Liver (tissue), 3 donors: Measurements from ENCODE around the gene DUSP8.

Experiments used
- CTCF ChIP-seq: fragments of 150-350 bp; IDR thresholded peaks from 2 replicates; pipeline ENCODE4 v1.5.1; 2017; ENCODE audit warnings: improper control_type of control experiment, low read depth, low read length; ENCODE audit not compliant: missing input control
- EGR1 ChIP-seq, 2 donors: IDR thresholded peaks; 2 replicates each; pipeline ENCODE4 v1.6.1; 2016 to 2018; ENCODE audit warnings: antibody characterized with exemption in 2 of 2, low read depth in 2 of 2
- JUND ChIP-seq, 2 donors: IDR thresholded peaks; 2 replicates each; pipeline ENCODE4 v1.6.1; 2016; ENCODE audit warnings: antibody characterized with exemption in 2 of 2
- RAD21 ChIP-seq, 2 donors: IDR thresholded peaks; 2 replicates each; pipeline ENCODE4 v1.6.1; 2016; ENCODE audit warnings: antibody characterized with exemption in 2 of 2, mild to moderate bottlenecking in 2 of 2
- REST ChIP-seq: IDR thresholded peaks from 2 replicates; pipeline ENCODE4 v1.6.1; 2016; ENCODE audit warnings: antibody characterized with exemption, mild to moderate bottlenecking
- RXRA ChIP-seq, 2 donors: IDR thresholded peaks; 2 replicates each; pipeline ENCODE4 v1.6.1; 2017 to 2018; ENCODE audit warnings: antibody characterized with exemption in 2 of 2, mild to moderate bottlenecking in 1 of 2
- TAF1 ChIP-seq: conservative IDR thresholded peaks from 2 replicates; pipeline ENCODE4 v1.6.1; 2016; ENCODE audit warnings: antibody characterized with exemption, mild to moderate bottlenecking
- TF ChIP-seq, protein P1 (sequence below): IDR thresholded peaks from 2 replicates; pipeline ENCODE4 v1.6.1; 2016; ENCODE audit warnings: antibody characterized with exemption
- TF ChIP-seq, protein P2 (sequence below): IDR thresholded peaks from 2 replicates; pipeline ENCODE4 v1.6.1; 2016; ENCODE audit warnings: antibody characterized with exemption
- donor health status: healthy.
- donor health status: healthy.

DNA sequence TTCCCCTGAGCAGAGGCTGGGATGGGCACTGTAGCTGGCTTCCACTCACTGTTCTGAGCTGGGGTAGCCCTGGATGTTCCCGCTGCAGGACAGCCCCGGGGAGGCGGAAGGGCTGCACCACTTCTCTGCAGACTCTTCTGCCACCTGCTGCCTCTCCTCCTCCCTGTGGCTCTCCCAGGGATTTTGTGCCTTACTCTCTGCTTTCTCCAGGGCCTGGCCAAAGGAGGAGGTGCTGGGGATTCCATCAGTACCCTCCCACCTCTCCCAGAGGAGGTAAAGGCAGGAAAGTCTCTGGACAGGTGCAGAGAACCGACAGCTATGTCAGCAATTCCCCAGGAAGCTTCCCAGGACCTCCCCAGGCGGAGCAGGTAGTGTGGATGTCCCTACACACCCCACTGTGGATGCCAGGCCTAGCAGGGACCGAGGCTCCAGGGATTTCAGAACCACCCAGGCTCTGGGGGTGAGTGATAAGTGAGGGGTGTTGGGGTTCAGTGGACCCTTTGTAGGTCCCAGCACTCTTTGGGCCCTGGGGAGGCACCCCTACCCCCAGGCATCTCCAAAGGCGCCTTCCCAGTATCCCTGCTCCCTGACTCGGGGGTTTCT lies 11.3 kb downstream of the DUSP8 start:
- TF ChIP-seq, protein P1, sequence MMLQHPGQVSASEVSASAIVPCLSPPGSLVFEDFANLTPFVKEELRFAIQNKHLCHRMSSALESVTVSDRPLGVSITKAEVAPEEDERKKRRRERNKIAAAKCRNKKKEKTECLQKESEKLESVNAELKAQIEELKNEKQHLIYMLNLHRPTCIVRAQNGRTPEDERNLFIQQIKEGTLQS: no peak
- TF ChIP-seq CTCF: no peak
- TF ChIP-seq TAF1: no peak
- no peak for TF ChIP-seq REST
- no peak for TF ChIP-seq JUND (IDR thresholded peaks at IDR 0.05)
- no peak for TF ChIP-seq RAD21 (IDR thresholded peaks at IDR 0.05)
- TF ChIP-seq, protein P2, sequence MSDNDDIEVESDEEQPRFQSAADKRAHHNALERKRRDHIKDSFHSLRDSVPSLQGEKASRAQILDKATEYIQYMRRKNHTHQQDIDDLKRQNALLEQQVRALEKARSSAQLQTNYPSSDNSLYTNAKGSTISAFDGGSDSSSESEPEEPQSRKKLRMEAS: no peak
- TF ChIP-seq RXRA (IDR thresholded peaks at IDR 0.05): no peak
- no peak for TF ChIP-seq EGR1 (IDR thresholded peaks at IDR 0.05; ENCODE audit: low read depth in 2 of 2)
